Choroid plexus epithelial cell (primary cell): Measurements from ENCODE around the gene AKT3.

ENCODE experiments used
- DNase-seq: peaks from one replicate; pipeline ENCODE4 v3.0.0-alpha.2; 2010; ENCODE audit warnings: low read depth
- H3K4me3 ChIP-seq: 2 replicates; pipeline ENCODE4 v1.5.1; 2011; ENCODE audit warnings: low read depth, mild to moderate bottlenecking, control low read depth, low read length, moderate library complexity
- CTCF ChIP-seq: conservative IDR thresholded peaks from 2 replicates; pipeline ENCODE4 v1.5.1; 2011; ENCODE audit warnings: low read depth, mild to moderate bottlenecking, control low read depth, inconsistent platforms, low read length, moderate library complexity

AKT3 gene

GRCh38 chr1:243849421-243850201 is 432 bp downstream of the AKT3 start:
- DNase-seq = no peak
- no peak for TF ChIP-seq CTCF
- H3K4me3 ChIP-seq = peak overlapping the region; percentile 74

- DNase-seq = peak; percentile 75
- no peak for TF ChIP-seq CTCF
Observed at GRCh38 chr1:243848858-243849420, 1.1 kb downstream of the AKT3 start.

GRCh38 chr1:243848165-243848857 is 1.7 kb downstream of the AKT3 start:
- no peak for DNase-seq
- peak overlapping the region; percentile 74 for H3K4me3 ChIP-seq
- no peak for TF ChIP-seq CTCF

More at GRCh38 chr1:243848858-243849420, 1.1 kb downstream of the AKT3 start:
- H3K4me3 ChIP-seq = peak overlapping the region; percentile 74

DNA sequence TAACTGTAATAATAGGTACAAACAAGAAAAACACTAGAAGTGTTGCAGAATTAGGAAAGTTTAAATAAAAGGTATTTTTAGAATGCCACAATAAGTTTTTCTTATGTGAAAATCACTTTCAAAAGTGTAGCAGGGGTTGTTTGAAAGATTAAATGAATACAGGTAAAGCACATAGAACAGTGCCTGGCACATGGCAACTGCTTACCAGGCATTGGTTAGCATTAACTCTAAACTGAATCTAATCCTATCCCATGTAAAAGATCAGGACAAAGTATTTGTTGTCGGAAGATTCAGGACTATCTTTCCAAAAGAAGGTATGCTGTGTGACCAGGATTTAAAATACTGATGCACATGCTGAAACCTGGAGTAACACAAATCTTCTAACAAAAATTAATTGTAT is 3.3 kb downstream of the AKT3 start:
- DNase-seq = no peak
- no peak for TF ChIP-seq CTCF
- H3K4me3 ChIP-seq = no peak overlapping the region

DNA sequence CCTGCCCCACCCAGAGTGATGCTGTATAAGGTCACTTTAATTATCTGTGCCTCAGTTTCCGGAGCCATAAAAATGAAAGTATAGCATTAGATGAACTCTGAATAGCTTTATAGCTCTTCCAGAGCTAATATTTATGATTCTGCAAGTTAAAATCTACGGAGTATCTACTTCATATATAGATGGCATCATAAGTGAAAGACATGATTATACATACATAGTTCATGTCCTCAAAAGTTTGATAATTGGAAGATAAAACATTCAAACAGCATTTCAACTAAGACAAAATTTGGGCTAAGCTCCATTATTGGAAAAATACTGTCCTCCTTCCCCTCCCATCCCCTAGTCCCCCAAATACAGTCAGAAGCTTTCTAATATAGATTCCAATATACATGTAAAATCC is 4.2 kb downstream of the AKT3 start:
- no peak overlapping the region for H3K4me3 ChIP-seq
- no peak for TF ChIP-seq CTCF
- no peak for DNase-seq

DNA sequence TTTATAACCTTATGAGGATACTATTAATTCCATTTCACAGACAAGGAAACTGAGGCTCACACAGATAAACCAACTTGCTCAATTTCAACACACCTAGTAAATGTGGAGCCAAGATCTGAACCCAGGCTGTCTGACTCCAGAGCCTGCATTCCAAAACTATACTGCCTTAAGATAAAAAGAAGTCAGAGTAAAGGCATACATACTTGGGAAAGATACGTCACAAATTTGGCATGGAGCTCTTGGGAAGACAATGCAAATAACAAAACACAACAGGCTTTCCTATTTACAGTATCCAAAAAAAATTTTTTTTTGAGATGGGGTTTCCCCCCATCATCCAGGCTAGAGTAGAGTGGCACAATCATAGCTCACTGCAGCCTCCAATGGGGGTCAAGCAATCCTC is 5.9 kb downstream of the AKT3 start:
- DNase-seq = no peak
- no peak for TF ChIP-seq CTCF
- no peak overlapping the region for H3K4me3 ChIP-seq
